Hematopoietic multipotent progenitor cell treated with erythropoietin and hydrocortisone succinate and interleukin-3 and kit ligand, for 17 days (in vitro differentiated cells): ENCODE results near the gene LRRFIP2.
A peak's percentile ranks its signal among the peaks of the same experiment; 100 is the strongest.
"Not testable (repeated sequence)": the region's sequence is repeated elsewhere in the genome, so short reads cannot be mapped to it uniquely, and the experiment has no call there.

ENCODE experiments used
- DNase-seq: peaks from one replicate; pipeline ENCODE4 v3.0.0-alpha.2; 2015; ENCODE audit warnings: low spot score

LRRFIP2 gene

GRCh38 chr3:37064747-37065146 lies 109.6 kb downstream of the LRRFIP2 start:
- DNase-seq: no peak

GRCh38 chr3:37058117-37058516 lies 116.3 kb downstream of the LRRFIP2 start:
- DNase-seq: no peak

GRCh38 chr3:37056826-37057225 lies 117.6 kb downstream of the LRRFIP2 start:
- DNase-seq: no peak

- not testable (repeated sequence) for DNase-seq
Measured at GRCh38 chr3:37055077-37055476, 119.3 kb downstream of the LRRFIP2 start.

DNA sequence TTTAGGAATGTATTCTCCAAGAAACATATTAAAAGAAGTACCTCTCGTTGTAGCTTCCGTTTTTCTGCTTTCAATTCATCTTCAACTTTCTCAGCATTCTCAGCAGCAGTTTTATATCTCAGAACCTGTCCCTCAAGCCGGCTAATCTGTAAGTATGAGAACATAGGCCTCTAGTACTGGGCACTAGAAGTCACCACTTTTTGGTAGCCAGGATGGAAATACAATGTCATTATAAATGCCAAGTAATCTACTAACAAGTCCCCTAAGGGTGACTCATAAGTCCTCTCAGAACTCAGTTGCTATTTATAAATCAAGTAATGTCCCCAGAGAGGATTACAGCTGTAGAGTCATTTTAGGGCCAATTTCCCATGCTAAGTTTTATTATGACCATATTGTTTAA lies 120.0 kb downstream of the LRRFIP2 start:
- DNase-seq: no peak

DNA sequence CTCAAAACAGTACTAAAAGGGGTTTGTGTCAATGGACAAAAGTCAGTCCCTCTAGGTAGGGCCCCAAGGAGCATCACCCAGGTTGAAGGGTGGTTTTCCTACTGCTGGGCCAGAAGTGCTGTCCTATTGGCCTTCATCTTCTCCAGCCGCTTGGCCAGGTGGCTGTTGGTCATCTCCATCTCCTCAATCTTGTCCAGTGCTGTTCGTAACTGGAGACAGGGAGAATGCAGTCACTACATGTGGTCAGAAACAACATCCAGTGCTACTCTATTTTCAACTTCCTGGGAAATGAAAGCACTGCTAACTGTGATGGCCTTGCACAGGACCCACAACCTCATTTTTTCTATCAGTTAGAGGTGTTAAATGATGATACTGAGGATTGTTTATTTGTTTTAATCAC lies 120.6 kb downstream of the LRRFIP2 start:
- no peak for DNase-seq

DNA sequence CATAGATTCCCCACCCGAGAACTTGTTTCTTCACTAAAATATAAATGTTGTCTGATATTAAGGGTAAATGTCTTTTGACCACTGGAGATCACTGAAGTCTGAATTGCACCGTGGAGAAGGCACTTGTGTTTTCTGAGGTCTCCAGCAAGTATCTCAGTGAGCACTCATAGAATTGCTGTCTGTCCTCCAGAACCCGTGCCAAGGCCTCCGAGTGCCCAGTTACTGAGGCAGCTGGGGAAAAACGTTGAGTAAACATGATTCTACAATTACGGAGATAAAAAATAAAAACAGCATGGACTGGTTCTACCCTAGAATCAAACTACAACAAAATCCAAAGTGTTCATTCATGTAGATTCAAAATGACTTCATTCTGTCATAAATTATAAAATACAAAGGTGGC lies 121.0 kb downstream of the LRRFIP2 start:
- DNase-seq: no peak

- no peak for DNase-seq
Measured at GRCh38 chr3:37052860-37053259, 121.5 kb downstream of the LRRFIP2 start.

DNA sequence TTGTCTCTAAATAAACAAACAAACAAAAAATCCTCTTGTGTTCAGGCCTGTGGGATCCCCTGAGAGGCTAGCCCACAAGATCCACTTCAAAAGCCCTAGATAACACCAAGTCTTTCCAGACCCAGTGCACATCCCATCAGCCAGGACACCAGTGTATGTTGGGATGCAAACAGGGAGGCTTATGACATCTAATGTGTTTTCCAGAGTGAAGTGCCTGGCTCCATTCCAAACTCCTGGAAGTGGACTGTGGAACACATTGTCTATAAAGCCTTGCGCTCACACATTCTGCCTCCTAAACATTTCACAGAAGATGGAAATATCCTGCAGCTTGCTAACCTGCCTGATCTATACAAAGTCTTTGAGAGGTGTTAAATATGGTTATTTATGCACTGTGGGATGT lies 124.1 kb downstream of the LRRFIP2 start:
- no peak for DNase-seq

DNA sequence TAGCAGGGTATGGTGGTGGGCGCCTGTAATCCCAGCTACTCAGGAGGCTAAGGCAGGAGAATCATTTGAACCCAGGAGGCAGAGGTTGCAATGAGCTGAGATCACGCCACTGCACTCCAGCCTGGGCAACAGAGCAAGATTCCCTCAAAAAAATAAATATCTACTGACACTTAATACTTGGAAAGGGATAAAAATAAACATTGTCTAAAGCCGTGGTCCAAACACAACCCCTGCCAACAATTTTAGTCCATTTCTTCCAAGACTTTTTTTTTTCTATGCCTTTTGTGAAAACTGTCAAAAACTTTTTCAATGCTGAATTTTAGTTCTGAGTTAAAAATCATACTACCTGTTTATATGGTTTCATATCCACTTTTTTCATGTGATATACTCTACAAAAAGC lies 131.7 kb downstream of the LRRFIP2 start:
- not testable (repeated sequence) for DNase-seq

GRCh38 chr3:37041546-37042195 lies 132.7 kb downstream of the LRRFIP2 start:
- no peak for DNase-seq

DNA sequence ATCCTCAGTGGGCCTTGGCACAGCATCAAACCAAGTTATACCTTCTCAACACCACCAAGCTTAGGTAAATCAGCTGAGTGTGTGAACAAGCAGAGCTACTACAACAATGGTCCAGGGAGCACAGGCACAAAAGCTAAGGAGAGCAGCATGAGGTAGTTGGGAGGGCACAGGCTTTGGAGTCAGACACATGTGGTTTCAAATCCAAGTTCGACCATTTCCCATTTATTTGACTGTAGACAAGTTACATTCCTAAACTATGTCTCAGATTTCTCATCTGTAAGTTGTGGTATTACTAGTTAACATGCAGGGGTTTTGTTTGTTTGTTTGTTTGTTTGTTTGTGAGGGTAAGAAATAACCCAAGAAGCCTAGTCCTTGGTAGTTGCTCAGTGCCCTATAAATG lies 134.2 kb downstream of the LRRFIP2 start:
- no peak for DNase-seq

DNA sequence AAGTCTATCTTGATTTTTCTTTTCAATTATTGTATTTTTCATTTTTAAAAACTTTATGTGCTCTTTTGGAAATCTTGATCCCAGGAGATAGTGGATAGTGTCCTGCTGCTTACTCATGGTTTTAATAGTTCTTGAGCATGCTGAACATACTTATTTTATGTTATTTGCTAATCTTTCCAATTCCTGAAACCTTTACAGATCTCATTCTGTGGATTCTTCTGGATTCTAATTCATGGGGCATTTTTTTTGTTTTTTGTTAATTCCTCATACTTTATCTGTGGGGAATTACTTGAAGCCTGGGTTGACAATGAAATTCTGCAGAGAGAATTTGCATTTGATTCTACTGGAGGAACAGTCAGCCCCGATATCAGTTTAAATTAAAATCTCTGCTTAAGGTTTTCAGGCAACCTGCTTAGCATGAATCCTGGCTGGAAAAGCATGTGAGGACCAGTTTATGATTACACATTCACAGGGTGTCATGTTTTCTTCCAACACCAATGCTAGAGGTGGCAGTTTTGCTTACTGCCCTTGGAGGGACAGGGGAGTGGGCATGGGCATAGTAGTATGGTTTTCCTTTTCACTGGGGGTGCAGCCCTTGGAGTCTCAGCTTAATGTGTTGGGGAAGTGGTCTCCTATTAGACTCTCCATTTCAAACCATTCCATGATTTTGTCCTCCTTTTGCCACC lies 135.1 kb downstream of the LRRFIP2 start:
- DNase-seq: no peak

GRCh38 chr3:37037352-37037751 lies 137.0 kb downstream of the LRRFIP2 start:
- DNase-seq: no peak

DNA sequence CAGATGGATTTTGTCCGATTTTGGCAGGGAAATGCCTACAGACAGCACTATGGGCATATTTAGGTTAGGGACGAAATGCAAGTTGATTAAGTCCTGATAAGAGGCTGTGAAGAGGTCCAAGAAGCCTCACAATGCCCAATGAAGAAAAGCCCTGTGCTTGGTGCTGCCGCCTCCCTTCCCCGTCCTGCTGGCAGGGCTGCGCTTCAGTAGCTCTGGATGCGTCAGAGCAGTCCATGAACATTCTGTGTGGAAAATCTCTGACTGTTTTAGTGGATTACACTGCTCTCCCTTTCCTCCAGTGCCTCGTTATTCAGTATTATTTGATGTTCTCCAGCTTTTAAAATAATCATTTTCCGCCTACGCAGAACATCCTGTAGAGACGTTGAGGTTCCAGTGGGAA lies 141.4 kb downstream of the LRRFIP2 start:
- DNase-seq: no peak

GRCh38 chr3:37031096-37031682 lies 143.2 kb downstream of the LRRFIP2 start:
- DNase-seq: no peak

DNA sequence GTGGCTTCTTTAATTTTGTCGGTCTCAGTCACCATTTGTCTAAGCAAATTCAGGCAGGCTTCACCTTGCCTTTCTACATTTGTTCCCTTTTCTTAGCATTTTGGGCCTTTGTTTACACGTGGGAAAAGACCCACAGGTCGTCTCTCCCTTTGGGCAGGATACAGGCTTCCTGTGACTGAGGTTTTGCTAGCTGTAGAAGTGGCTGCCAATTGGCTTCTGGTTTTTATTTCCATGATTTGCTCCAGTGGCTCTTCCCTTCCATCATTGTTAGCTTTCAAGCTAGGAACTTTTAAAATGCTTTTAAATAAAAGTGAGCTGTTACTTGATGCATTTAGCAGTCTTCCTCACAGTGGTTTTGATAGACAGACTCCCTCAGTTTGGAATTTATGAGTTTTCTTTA lies 143.8 kb downstream of the LRRFIP2 start:
- DNase-seq: no peak

DNA sequence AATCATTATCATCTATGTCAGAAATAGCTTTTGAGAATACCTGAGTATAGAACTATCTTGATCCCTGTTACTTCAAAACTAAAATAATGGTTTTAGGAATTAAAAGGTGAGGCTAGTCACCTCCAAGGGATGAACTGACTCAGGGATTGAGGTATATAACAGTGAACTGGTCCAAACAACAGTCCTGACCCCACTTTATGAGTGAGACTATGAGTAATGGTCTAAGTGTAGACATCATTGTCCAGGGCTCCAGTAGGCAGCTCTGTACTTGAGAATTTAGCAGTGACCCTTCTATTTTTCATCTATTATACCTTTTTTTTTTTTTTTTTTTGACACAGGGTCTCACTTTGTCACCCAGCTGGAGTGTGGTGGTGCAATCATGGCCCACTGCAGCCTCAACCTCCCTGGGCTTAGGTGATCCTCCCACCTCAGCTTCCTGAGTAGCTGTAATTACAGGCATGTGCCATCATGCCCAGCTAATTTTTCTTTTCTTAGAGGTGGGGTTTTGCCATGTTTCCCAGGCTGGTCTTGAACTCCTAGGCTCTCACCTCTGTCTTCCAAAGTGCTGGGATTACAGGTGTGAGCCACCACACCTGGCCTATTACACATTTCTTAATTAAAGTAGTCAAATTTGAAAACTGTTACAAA lies 144.7 kb downstream of the LRRFIP2 start:
- DNase-seq: no peak

- no peak for DNase-seq
Measured at GRCh38 chr3:37029111-37029510, 145.3 kb downstream of the LRRFIP2 start.

DNA sequence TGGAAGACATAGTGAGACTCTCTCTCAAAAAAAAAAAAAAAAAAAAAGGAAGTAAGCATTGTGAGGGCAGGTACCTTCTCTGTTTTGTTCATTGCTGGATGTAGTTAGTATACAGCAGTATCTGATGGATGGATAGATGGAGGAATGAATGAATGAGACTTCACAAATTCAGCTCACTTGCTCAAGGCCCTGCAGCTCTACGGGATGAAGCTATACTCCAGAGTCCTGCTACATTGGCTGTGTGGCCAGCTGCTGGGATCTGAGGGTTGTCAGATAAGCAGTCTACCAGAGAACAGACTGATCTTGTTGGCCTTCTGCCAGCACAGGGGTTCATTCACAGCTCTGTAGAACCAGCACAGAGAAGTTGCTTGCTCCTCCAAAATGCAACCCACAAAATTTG lies 146.1 kb downstream of the LRRFIP2 start:
- peak; percentile 75 for DNase-seq

- no peak for DNase-seq
Measured at GRCh38 chr3:37026851-37027250, 147.5 kb downstream of the LRRFIP2 start.

DNA sequence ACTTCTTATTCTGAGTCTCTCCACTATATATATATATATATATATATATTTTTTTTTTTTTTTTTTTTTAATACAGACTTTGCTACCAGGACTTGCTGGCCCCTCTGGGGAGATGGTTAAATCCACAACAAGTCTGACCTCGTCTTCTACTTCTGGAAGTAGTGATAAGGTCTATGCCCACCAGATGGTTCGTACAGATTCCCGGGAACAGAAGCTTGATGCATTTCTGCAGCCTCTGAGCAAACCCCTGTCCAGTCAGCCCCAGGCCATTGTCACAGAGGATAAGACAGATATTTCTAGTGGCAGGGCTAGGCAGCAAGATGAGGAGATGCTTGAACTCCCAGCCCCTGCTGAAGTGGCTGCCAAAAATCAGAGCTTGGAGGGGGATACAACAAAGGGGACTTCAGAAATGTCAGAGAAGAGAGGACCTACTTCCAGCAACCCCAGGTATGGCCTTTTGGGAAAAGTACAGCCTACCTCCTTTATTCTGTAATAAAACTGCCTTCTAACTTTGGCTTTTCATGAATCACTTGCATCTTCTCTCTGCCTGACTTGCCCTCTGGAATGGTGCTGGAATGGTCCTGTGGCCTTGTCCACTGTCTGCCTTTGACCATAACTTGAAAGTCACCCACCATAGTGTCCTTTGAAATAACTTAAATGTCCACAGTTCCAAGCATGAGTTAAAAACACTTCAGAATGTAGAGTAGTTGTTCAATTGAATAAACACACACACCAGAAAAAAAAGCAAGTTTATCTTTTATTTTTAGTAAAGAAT lies 148.6 kb downstream of the LRRFIP2 start:
- no peak for DNase-seq
